Epithelial cell of prostate (primary cell): ENCODE data around the gene MS4A3.
"Not testable (repeated sequence)": the region's sequence is repeated elsewhere in the genome, so short reads cannot be mapped to it uniquely, and the experiment has no call there.

Experiments
- DNase-seq: peaks from one replicate; pipeline ENCODE4 v3.0.0-alpha.2; 2011; ENCODE audit warnings: low read depth, low spot score
- H3K27ac ChIP-seq: fragments of 450-650 bp; 2 replicates; pipeline ENCODE4 v1.5.1; 2017; ENCODE audit warnings: mild to moderate bottlenecking

MS4A3 gene, protein sequence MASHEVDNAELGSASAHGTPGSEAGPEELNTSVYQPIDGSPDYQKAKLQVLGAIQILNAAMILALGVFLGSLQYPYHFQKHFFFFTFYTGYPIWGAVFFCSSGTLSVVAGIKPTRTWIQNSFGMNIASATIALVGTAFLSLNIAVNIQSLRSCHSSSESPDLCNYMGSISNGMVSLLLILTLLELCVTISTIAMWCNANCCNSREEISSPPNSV

DNA sequence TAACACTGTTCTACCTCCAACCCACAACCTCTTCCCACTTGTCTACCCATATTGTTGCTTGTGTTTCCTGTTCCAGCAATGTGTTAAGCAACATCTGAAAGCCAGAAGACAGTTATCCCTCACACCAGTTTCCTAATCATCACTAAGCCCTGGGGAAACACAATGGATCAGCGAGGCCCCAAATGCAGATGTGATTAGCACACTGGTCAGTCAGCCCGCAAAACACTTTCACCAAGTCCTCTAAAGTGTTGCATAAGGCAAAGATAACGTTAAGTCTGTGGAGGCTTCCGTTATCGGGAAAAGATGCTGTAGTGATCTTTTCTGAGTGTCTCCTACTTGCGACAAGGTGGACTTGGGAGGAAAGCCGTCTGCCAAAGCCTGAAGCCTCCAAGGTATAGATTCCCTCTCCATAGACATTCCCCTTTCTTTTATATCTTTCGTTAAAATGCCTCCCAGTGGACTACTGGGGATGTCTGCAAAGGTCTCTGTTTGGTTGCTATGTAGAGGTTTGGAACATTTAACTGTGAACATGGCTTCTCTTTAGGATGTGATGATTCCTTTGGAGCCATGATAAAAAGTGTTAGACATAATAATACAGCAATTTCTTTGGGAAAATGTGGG lies at the start of gene MS4A3:
Gene MS4A3 (plus strand): TSS at position 317 of the 621 bp plus-strand sequence. CDS start 4,496 bp downstream, outside the sequence.
- no peak for DNase-seq

DNA sequence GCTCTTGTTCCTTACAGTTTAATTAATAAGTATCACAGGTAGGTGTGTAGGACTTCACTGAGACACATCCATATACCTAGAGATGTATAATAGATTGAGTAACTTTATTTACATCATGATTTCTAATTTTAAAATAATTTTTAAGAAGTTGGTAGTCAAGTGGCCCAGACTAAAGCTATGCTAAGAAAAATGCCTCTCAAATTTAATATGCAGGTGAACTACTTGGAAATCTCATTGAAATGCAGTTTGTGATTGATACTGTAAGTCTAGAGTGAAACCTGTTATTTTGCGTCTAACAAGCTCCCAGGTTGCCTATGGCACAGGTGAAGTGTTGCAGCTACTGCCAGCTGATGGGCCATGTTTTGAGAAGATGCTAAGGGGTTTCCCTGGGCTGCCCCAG lies 39.6 kb upstream of the MS4A3 start, which contains the start of gene OOSP4B:
Gene OOSP4B (plus strand): TSS at position 301 of the 400 bp plus-strand sequence.
- DNase-seq: no peak
- no peak within 1 kb of the TSS for H3K27ac ChIP-seq

More for the DNA sequence above, at the start of gene MS4A3:
- no peak within 1 kb of the TSS for H3K27ac ChIP-seq

DNA sequence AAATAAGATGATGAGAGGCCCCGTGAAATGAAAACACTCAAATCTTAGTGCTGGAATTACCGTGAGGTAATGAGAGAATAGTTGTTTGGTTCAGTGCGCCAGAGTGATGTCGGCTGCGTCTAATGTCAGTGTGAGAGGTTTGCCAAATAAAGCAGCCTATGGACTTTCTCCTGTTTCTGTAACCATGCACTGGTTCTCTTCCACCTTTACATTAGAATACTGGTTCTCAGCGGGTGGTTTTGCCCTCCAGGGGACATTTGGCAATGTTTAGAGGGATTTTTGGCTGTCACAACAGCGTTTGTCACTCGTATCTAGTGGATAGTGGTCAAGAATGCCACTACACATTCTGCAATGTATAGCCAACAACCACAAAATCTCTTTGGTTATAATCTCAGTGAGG lies 38.4 kb upstream of the MS4A3 start:
- no peak for DNase-seq
- H3K27ac ChIP-seq: no peak overlapping the region

GRCh38 chr11:60020376-60020775 lies 36.1 kb upstream of the MS4A3 start:
- not testable (repeated sequence) for DNase-seq

DNA sequence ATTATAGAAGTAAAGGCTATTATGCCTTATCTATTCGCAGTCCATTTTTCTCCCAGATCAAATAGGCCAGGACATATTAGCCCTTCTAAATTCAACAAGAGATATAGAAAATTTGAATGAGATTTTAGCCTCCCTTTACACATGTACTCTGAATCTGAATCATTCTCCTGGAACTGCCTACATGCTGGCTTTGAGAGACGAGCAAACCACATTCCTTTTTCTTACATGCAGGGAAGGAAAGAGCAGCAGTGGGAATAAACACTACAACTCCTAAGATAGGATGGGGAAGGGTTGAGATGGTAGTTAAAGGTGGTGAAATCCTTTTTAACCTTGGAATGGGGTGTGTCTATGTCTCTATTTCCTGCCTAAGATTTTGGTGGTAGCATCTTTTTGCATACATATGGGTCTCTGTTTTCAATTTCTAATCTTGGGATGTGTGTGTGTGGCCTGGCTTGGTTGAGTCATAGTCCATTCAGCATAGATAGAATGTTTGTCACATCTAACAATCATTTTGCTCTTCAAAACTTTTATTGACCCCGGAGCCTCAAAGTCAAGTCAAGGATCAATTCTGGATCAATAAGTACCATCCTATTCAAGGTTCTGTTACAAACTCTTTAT lies 27.3 kb upstream of the MS4A3 start:
- no peak overlapping the region for H3K27ac ChIP-seq
- DNase-seq: no peak

More at GRCh38 chr11:60020376-60020775, 36.1 kb upstream of the MS4A3 start:
- H3K27ac ChIP-seq: not testable (repeated sequence)

DNA sequence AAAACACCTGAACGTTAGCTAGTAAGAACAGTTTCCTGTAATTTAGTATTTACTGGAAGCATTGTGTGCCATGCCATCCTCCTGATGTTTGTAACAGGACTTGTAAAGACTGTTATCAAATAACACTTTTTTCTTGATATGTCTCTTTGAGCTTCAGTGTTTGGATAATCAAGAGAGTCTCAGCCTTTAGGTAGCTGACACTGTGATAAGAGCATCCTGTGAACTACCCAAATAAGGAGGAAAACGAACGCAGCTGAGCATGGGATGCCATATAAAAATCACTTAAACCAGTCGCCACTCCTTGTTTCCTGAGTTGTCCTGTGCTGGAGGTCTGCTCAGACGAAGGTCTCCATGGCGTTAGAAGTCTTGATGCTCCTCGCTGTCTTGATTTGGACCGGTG lies 16.4 kb upstream of the MS4A3 start, which contains the start of gene OOSP2:
Gene OOSP2 (plus strand): TSS at position 301 of the 400 bp plus-strand sequence. CDS start 51 bp downstream, at position 352.
- no peak for DNase-seq
- H3K27ac ChIP-seq: no peak within 1 kb of the TSS

DNA sequence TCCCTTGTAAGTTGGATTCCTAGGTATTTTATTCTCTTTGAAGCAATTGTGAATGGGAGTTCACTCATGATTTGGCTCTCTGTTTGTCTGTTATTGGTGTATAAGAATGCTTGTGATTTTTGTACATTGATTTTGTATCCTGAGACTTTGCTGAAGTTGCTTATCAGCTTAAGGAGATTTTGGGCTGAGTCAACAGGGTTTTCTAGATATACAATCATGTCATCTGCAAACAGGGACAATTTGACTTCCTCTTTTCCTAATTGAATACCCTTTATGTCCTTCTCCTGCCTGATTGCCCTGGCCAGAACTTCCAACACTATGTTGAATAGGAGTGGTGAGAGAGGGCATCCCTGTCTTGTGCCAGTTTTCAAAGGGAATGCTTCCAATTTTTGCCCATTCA lies 6.0 kb upstream of the MS4A3 start:
- DNase-seq, H3K27ac ChIP-seq: not testable (repeated sequence)

DNA sequence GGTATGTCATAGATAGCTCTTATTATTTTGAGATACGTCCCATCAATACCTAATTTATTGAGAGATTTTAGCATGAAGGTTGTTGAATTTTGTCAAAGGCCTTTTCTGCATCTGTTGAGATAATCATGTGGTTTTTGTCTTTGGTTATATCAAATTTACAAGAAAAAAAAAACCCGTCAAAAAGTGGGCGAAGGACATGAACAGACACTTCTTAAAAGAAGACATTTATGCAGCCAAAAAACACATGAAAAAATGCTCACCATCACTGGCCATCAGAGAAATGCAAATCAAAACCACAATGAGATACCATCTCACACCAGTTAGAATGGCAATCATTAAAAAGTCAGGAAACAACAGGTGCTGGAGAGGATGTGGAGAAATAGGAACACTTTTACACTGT lies 5.6 kb upstream of the MS4A3 start:
- H3K27ac ChIP-seq, DNase-seq: not testable (repeated sequence)

DNA sequence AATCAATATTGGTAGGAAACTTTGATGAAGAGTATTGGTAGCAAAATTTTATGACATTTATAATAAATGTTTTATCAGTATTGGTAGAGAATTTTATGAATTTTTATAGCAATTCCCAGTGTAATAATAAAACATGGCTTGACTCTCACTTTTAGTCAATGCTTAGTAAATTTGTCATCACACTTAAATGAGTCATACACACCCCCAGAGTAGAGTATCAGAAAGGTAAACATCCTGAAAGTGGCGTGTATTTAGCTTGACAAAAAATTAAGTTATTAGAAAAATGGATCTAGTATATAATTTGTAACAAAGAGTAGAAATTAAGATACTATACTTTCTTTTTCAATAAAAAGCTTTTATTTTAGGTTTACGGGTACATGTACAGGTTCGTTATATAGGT lies 2.6 kb downstream of the MS4A3 start:
- H3K27ac ChIP-seq: no peak overlapping the region
- DNase-seq: no peak

DNA sequence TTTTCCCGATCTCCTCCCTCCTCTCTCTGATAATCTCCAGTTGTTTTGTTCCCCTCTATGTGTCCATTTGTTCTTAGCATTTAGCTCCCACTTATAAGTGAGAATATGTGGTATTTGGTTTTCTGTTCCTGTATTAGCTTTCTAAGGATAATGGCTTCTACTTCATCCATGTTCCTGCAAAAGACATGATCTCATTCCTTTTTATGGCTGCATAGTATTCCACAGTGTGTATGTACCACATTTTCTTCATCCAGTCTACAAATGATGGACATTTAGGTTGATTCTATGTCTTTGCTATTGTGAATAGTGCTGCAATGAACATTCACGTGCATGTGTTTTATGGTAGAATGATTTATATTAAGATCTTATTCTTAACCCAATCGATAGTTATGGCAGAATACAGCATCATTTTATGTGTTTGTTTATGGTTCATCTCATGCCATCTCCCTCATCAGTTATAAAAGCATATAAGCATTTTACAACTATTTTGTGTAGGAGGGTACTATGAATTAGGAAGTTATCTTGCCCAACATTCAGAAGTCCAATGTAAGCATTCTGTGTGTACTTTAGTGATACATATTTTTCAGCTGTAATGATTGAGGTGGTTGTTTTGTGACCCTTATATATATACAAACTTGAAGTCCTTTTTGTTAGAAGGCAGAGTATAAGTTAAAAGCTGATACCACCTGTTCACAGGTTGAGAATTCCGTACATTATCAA lies 3.2 kb downstream of the MS4A3 start:
- no peak for DNase-seq

GRCh38 chr11:60064111-60064510 lies 7.6 kb downstream of the MS4A3 start:
- DNase-seq: no peak
- H3K27ac ChIP-seq: no peak overlapping the region

More for the DNA sequence above, 3.2 kb downstream of the MS4A3 start:
- no peak overlapping the region for H3K27ac ChIP-seq

- DNase-seq: no peak
- H3K27ac ChIP-seq: no peak overlapping the region
These were observed 9.3 kb downstream of the MS4A3 start for GRCh38 chr11:60065801-60066200.

- no peak overlapping the region for H3K27ac ChIP-seq
These were observed 13.0 kb downstream of the MS4A3 start for GRCh38 chr11:60069450-60069849.

GRCh38 chr11:60071644-60072043 lies 15.2 kb downstream of the MS4A3 start:
- DNase-seq, H3K27ac ChIP-seq: not testable (repeated sequence)

More at GRCh38 chr11:60069450-60069849, 13.0 kb downstream of the MS4A3 start:
- DNase-seq: peak; percentile 37

GRCh38 chr11:60077216-60077817 lies 20.9 kb downstream of the MS4A3 start:
- no peak for DNase-seq
- H3K27ac ChIP-seq: no peak overlapping the region

DNA sequence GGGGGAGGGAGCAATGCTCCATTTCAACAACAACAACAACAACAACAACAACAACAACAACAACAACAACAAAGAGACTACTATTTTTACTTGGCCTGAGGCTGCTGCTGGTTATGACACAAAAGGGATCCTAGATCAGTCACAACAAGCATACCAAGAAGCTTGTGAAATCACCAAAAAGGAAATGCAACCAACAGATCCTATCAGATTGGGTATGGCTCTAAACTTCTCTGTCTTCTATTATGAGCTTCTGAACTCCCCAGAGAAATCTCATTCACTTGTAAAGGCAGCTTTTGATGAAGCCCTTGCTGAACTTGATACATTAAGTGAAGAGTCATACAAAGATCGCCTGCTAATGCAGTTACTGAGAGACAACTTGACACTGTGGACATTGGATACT lies 21.5 kb downstream of the MS4A3 start:
- H3K27ac ChIP-seq: no peak overlapping the region
- DNase-seq: no peak

DNA sequence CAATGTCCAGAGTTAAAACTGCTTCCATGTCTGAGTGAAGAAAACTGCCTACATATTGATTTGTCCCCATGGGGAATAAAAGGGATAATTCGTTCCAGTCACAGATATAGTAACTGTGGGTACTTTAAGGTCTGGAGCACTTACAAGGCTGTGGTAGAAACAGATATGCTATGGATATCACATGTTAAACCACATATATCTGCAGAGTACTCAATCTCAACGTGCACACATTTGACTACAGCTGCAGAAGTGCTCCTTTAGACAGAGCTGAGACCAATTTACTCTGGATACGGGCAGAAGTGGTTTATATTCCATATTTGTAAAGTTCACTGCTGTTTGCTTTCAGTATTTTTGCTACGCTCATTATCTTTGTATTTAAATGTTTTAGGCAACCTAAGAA lies 22.3 kb downstream of the MS4A3 start:
- DNase-seq: no peak
- H3K27ac ChIP-seq: no peak overlapping the region

- no peak for DNase-seq
- no peak overlapping the region for H3K27ac ChIP-seq
These were observed 24.1 kb downstream of the MS4A3 start for GRCh38 chr11:60080535-60080934.

- DNase-seq: peak; percentile 36
- H3K27ac ChIP-seq: peak overlapping the region; percentile 12
These were observed 28.3 kb downstream of the MS4A3 start for GRCh38 chr11:60084631-60085273.

DNA sequence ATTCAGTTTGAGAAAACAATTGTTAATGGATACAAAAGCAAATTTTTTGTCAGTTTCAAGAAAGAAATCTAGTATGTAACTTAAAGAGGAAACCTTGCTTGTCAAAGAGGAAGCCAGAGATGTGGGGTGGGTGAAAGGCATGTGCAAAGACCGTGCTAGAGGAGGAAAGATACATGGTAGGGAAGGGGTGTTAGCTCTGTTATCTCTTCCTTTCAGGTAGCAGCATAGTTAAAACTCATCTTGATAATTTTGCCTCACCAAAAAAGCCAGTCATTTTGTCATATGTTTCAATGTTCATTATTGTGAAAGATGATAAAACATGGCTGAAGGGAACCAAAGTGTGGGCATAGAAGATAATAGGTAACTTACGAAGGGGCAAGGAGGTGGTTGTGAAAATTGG lies 29.4 kb downstream of the MS4A3 start:
- DNase-seq: no peak
- no peak overlapping the region for H3K27ac ChIP-seq
